Measurements from ENCODE around the gene TRANK1. TPM values are rescaled to one million over a fixed set of nuclear protein-coding genes. Genes with fewer than 3 reads are reported as not detected.

The TRANK1 gene
- polyA plus RNA-seq, 3 donors from 2014 or later = 19.4 to 52.7 (median 24.6) TPM

GRCh38 chr3:36827133-36827532 lies 117.7 kb downstream of the TRANK1 start:
- Mint-ChIP-seq H3K4me3 (no peak overlapping the region), H3K27me3 (ENCODE audit: low read depth in 3 of 3) (peaks cover 0 to 7% (median 3%) of the 10 kb centered on the region in 3 donors), H3K4me1 (peaks cover 0 to 6% of the 10 kb centered on the region in 2 donors), H3K27ac (peak overlapping the region in 2 of 6 donors; percentile 12 to 50), H3K9me3 (no peaks in the 10 kb centered on the region), H3K36me3 (peaks cover 31 to 77% (median 41%) of the 10 kb centered on the region in 3 donors)
- DNase-seq = no peak

- H3K36me3 Mint-ChIP-seq = peaks cover 25 to 74% (median 33%) of the 10 kb centered on the region in 3 donors
- H3K27ac Mint-ChIP-seq = peak overlapping the region in 2 of 6 donors; percentile 37 to 40
- no peak overlapping the region for H3K4me3 Mint-ChIP-seq
- H3K9me3 Mint-ChIP-seq = no peaks in the 10 kb centered on the region
- DNase-seq = no peak
- H3K4me1 Mint-ChIP-seq = peaks cover 0 to 6% of the 10 kb centered on the region in 2 donors
- H3K27me3 Mint-ChIP-seq (ENCODE audit: low read depth in 3 of 3) = peaks cover 0 to 7% (median 3%) of the 10 kb centered on the region in 3 donors
Observed at GRCh38 chr3:36826240-36826639, 118.6 kb downstream of the TRANK1 start.

GRCh38 chr3:36824443-36824842 lies 120.4 kb downstream of the TRANK1 start:
- DNase-seq = no peak
- H3K4me1 Mint-ChIP-seq = peaks cover 0 to 6% of the 10 kb centered on the region in 2 donors
- H3K27me3 Mint-ChIP-seq (ENCODE audit: low read depth in 3 of 3) = peaks cover 0 to 10% (median 0%) of the 10 kb centered on the region in 3 donors
- no peaks in the 10 kb centered on the region for H3K9me3 Mint-ChIP-seq
- peak overlapping the region in 5 of 6 donors; percentile 9 to 80 (median 16) for H3K27ac Mint-ChIP-seq
- no peak overlapping the region for H3K4me3 Mint-ChIP-seq
- H3K36me3 Mint-ChIP-seq = peaks cover 28 to 69% (median 31%) of the 10 kb centered on the region in 3 donors

- Mint-ChIP-seq H3K4me3 (no peak overlapping the region), H3K27ac (peak overlapping the region in 3 of 6 donors; percentile 46 to 69 (median 50)), H3K4me1 (peaks cover 0 to 6% of the 10 kb centered on the region in 2 donors), H3K9me3 (no peaks in the 10 kb centered on the region), H3K36me3 (peaks cover 27 to 63% (median 28%) of the 10 kb centered on the region in 3 donors), H3K27me3 (ENCODE audit: low read depth in 3 of 3) (peaks cover 0 to 10% (median 0%) of the 10 kb centered on the region in 3 donors)
- DNase-seq = no peak
Observed at GRCh38 chr3:36823806-36824205, 121.0 kb downstream of the TRANK1 start.

- Mint-ChIP-seq H3K4me3 (no peak overlapping the region), H3K4me1 (peaks cover 0 to 6% of the 10 kb centered on the region in 2 donors), H3K27ac (peak overlapping the region in 1 of 6 donors; percentile 16), H3K9me3 (no peaks in the 10 kb centered on the region), H3K27me3 (ENCODE audit: low read depth in 3 of 3) (peaks cover 0 to 13% (median 9%) of the 10 kb centered on the region in 3 donors), H3K36me3 (peaks cover 6 to 31% (median 13%) of the 10 kb centered on the region in 3 donors)
- DNase-seq = no peak
Observed at GRCh38 chr3:36820083-36820482, 124.8 kb downstream of the TRANK1 start.

GRCh38 chr3:36817806-36818533 lies 126.9 kb downstream of the TRANK1 start:
- H3K27ac Mint-ChIP-seq = peak overlapping the region in 2 of 6 donors; percentile 40 to 51
- H3K27me3 Mint-ChIP-seq (ENCODE audit: low read depth in 3 of 3) = peaks cover 0 to 14% (median 11%) of the 10 kb centered on the region in 3 donors
- no peak overlapping the region for H3K4me3 Mint-ChIP-seq
- no peaks in the 10 kb centered on the region for H3K9me3 Mint-ChIP-seq
- H3K4me1 Mint-ChIP-seq = peaks cover 0 to 3% of the 10 kb centered on the region in 2 donors
- peaks cover 0 to 17% (median 5%) of the 10 kb centered on the region in 3 donors for H3K36me3 Mint-ChIP-seq
- no peak for DNase-seq

GRCh38 chr3:36815375-36815774 lies 129.5 kb downstream of the TRANK1 start:
- H3K36me3 Mint-ChIP-seq = no peaks in the 10 kb centered on the region
- H3K27ac Mint-ChIP-seq = peak overlapping the region in 2 of 6 donors; percentile 1 to 30
- H3K27me3 Mint-ChIP-seq (ENCODE audit: low read depth in 3 of 3) = peaks cover 0 to 16% (median 9%) of the 10 kb centered on the region in 3 donors
- DNase-seq = no peak
- H3K4me1 Mint-ChIP-seq = no peaks in the 10 kb centered on the region
- H3K4me3 Mint-ChIP-seq = no peak overlapping the region
- H3K9me3 Mint-ChIP-seq = no peaks in the 10 kb centered on the region

GRCh38 chr3:36814776-36815175 lies 130.1 kb downstream of the TRANK1 start:
- DNase-seq = no peak
- Mint-ChIP-seq H3K9me3 (no peaks in the 10 kb centered on the region), H3K4me1 (no peaks in the 10 kb centered on the region), H3K27ac (no peak overlapping the region), H3K4me3 (no peak overlapping the region), H3K27me3 (ENCODE audit: low read depth in 3 of 3) (peaks cover 0 to 16% (median 7%) of the 10 kb centered on the region in 3 donors), H3K36me3 (no peaks in the 10 kb centered on the region)

- Mint-ChIP-seq H3K36me3 (no peaks in the 10 kb centered on the region), H3K4me3 (no peak overlapping the region), H3K9me3 (no peaks in the 10 kb centered on the region), H3K27ac (no peak overlapping the region), H3K27me3 (ENCODE audit: low read depth in 3 of 3) (peaks cover 0 to 16% (median 7%) of the 10 kb centered on the region in 3 donors), H3K4me1 (no peaks in the 10 kb centered on the region)
- DNase-seq = no peak
Observed at GRCh38 chr3:36814066-36814717, 130.7 kb downstream of the TRANK1 start.

- H3K36me3 Mint-ChIP-seq = no peaks in the 10 kb centered on the region
- H3K9me3 Mint-ChIP-seq = peaks cover 0 to 3% (median 0%) of the 10 kb centered on the region in 6 donors
- H3K27me3 Mint-ChIP-seq (ENCODE audit: low read depth in 3 of 3) = peaks cover 0 to 15% (median 8%) of the 10 kb centered on the region in 3 donors
- no peaks in the 10 kb centered on the region for H3K4me1 Mint-ChIP-seq
- DNase-seq = no peak
- no peak overlapping the region for H3K4me3 Mint-ChIP-seq
- peak overlapping the region in 1 of 6 donors; percentile 8 for H3K27ac Mint-ChIP-seq
Observed at GRCh38 chr3:36813305-36813704, 131.5 kb downstream of the TRANK1 start.

- Mint-ChIP-seq H3K36me3 (no peaks in the 10 kb centered on the region), H3K4me1 (no peaks in the 10 kb centered on the region), H3K4me3 (no peak overlapping the region), H3K27ac (no peak overlapping the region), H3K27me3 (ENCODE audit: low read depth in 3 of 3) (peaks cover 0 to 11% (median 11%) of the 10 kb centered on the region in 3 donors), H3K9me3 (peaks cover 0 to 3% (median 0%) of the 10 kb centered on the region in 6 donors)
- DNase-seq = no peak
Observed at GRCh38 chr3:36812240-36812639, 132.6 kb downstream of the TRANK1 start.

- no peaks in the 10 kb centered on the region for H3K36me3 Mint-ChIP-seq
- H3K27me3 Mint-ChIP-seq (ENCODE audit: low read depth in 3 of 3) = peaks cover 0 to 10% (median 9%) of the 10 kb centered on the region in 3 donors
- H3K9me3 Mint-ChIP-seq = peaks cover 0 to 3% (median 0%) of the 10 kb centered on the region in 6 donors
- H3K4me1 Mint-ChIP-seq = no peaks in the 10 kb centered on the region
- no peak overlapping the region for H3K27ac Mint-ChIP-seq
- H3K4me3 Mint-ChIP-seq = no peak overlapping the region
- no peak for DNase-seq
Observed at GRCh38 chr3:36811768-36812167, 133.1 kb downstream of the TRANK1 start.

GRCh38 chr3:36804295-36805055 lies 140.4 kb downstream of the TRANK1 start:
- no peak for DNase-seq
- H3K9me3 Mint-ChIP-seq = peaks cover 7 to 15% (median 12%) of the 10 kb centered on the region in 6 donors
- no peak overlapping the region for H3K27ac Mint-ChIP-seq
- no peak overlapping the region for H3K4me3 Mint-ChIP-seq
- no peaks in the 10 kb centered on the region for H3K4me1 Mint-ChIP-seq
- H3K36me3 Mint-ChIP-seq = peaks cover 0 to 11% (median 0%) of the 10 kb centered on the region in 3 donors
- H3K27me3 Mint-ChIP-seq (ENCODE audit: low read depth in 3 of 3) = peaks cover 4 to 26% (median 10%) of the 10 kb centered on the region in 3 donors

Data from immature natural killer cell (primary cell).